Effector memory CD4-positive, alpha-beta T cell (primary cell): ENCODE measurements around the gene AQR.

Experiments
- DNase-seq, 3 donors: peaks; one replicate each; pipeline ENCODE4 v3.0.0-alpha.2; 2020
- H3K27ac ChIP-seq: 2 replicates; pipeline ENCODE4 v1.7.0; 2013; ENCODE audit warnings: mild to moderate bottlenecking, low read length, moderate library complexity; ENCODE audit not compliant: insufficient read depth, poor library complexity, severe bottlenecking
- H3K27me3 ChIP-seq: replicated peaks from 2 replicates; pipeline ENCODE4 v1.7.0; 2013; ENCODE audit warnings: mild to moderate bottlenecking, low read length; ENCODE audit not compliant: insufficient read depth, control insufficient read depth, poor library complexity, severe bottlenecking
- H3K36me3 ChIP-seq: 2 replicates; pipeline ENCODE4 v1.7.0; 2013; ENCODE audit warnings: mild to moderate bottlenecking, low read length, moderate library complexity; ENCODE audit not compliant: control insufficient read depth, insufficient read depth
- H3K4me1 ChIP-seq: 2 replicates; pipeline ENCODE4 v1.7.0; 2013; ENCODE audit warnings: low read length, mild to moderate bottlenecking; ENCODE audit not compliant: control insufficient read depth, insufficient read depth, poor library complexity, severe bottlenecking
- H3K4me3 ChIP-seq: 2 replicates; pipeline ENCODE4 v1.7.0; 2013; ENCODE audit warnings: low read length, low read depth, mild to moderate bottlenecking; ENCODE audit not compliant: insufficient read depth, poor library complexity, severe bottlenecking
- H3K9me3 ChIP-seq: 2 replicates; pipeline ENCODE4 v1.7.0; 2013; ENCODE audit warnings: mild to moderate bottlenecking, low read length, moderate library complexity; ENCODE audit not compliant: control insufficient read depth

AQR gene

GRCh38 chr15:34892963-34893591 is 76.5 kb downstream of the AQR start:
- Histone ChIP-seq H3K4me1 (no peaks in the 10 kb centered on the region), H3K36me3 (peaks cover 45% of the 10 kb centered on the region), H3K27ac (no peak overlapping the region), H3K27me3 (no peaks in the 10 kb centered on the region), H3K4me3 (no peak overlapping the region), H3K9me3 (peaks cover 9% of the 10 kb centered on the region)
- DNase-seq: no peak

GRCh38 chr15:34890424-34890823 is 79.1 kb downstream of the AQR start:
- H3K27me3 ChIP-seq: no peaks in the 10 kb centered on the region
- DNase-seq: no peak
- no peak overlapping the region for H3K27ac ChIP-seq
- no peak overlapping the region for H3K4me3 ChIP-seq
- H3K9me3 ChIP-seq: peaks cover 9% of the 10 kb centered on the region
- no peaks in the 10 kb centered on the region for H3K4me1 ChIP-seq
- H3K36me3 ChIP-seq: peaks cover 34% of the 10 kb centered on the region

- H3K4me3 ChIP-seq: no peak overlapping the region
- no peak for DNase-seq
- H3K27ac ChIP-seq: no peak overlapping the region
- H3K36me3 ChIP-seq: peaks cover 40% of the 10 kb centered on the region
- H3K9me3 ChIP-seq: peaks cover 9% of the 10 kb centered on the region
- H3K27me3 ChIP-seq: no peaks in the 10 kb centered on the region
- H3K4me1 ChIP-seq: no peaks in the 10 kb centered on the region
These were observed 80.1 kb downstream of the AQR start for GRCh38 chr15:34889476-34889875.

GRCh38 chr15:34886134-34886533 is 83.4 kb downstream of the AQR start:
- Histone ChIP-seq H3K27me3 (no peaks in the 10 kb centered on the region), H3K36me3 (peaks cover 33% of the 10 kb centered on the region), H3K9me3 (no peaks in the 10 kb centered on the region), H3K4me1 (no peaks in the 10 kb centered on the region), H3K4me3 (no peak overlapping the region), H3K27ac (no peak overlapping the region)
- DNase-seq: no peak

- DNase-seq: no peak
- Histone ChIP-seq H3K4me1 (no peaks in the 10 kb centered on the region), H3K36me3 (peaks cover 36% of the 10 kb centered on the region)
These were observed 85.9 kb downstream of the AQR start for GRCh38 chr15:34883633-34884032.

GRCh38 chr15:34883042-34883441 is 86.5 kb downstream of the AQR start:
- H3K36me3 ChIP-seq: peaks cover 36% of the 10 kb centered on the region
- no peak for DNase-seq
- H3K4me1 ChIP-seq: no peaks in the 10 kb centered on the region
- H3K4me3 ChIP-seq: no peak overlapping the region
- no peak overlapping the region for H3K27ac ChIP-seq
- H3K9me3 ChIP-seq: no peaks in the 10 kb centered on the region
- no peaks in the 10 kb centered on the region for H3K27me3 ChIP-seq

More at GRCh38 chr15:34883633-34884032, 85.9 kb downstream of the AQR start:
- Histone ChIP-seq H3K9me3 (no peaks in the 10 kb centered on the region), H3K27me3 (no peaks in the 10 kb centered on the region), H3K4me3 (no peak overlapping the region), H3K27ac (no peak overlapping the region)

- no peaks in the 10 kb centered on the region for H3K27me3 ChIP-seq
- no peaks in the 10 kb centered on the region for H3K4me1 ChIP-seq
- DNase-seq: no peak
- H3K27ac ChIP-seq: no peak overlapping the region
- H3K36me3 ChIP-seq: peaks cover 46% of the 10 kb centered on the region
- no peaks in the 10 kb centered on the region for H3K9me3 ChIP-seq
- H3K4me3 ChIP-seq: no peak overlapping the region
These were observed 90.4 kb downstream of the AQR start for GRCh38 chr15:34879107-34879506.

- no peak for DNase-seq
- Histone ChIP-seq H3K4me3 (no peak overlapping the region), H3K27ac (no peak overlapping the region), H3K9me3 (no peaks in the 10 kb centered on the region), H3K36me3 (peaks cover 51% of the 10 kb centered on the region), H3K27me3 (no peaks in the 10 kb centered on the region), H3K4me1 (no peaks in the 10 kb centered on the region)
These were observed 92.9 kb downstream of the AQR start for GRCh38 chr15:34876640-34877039.

GRCh38 chr15:34869110-34869509 is 100.4 kb downstream of the AQR start:
- no peak for DNase-seq
- Histone ChIP-seq H3K27me3 (no peaks in the 10 kb centered on the region), H3K36me3 (peaks cover 46% of the 10 kb centered on the region), H3K4me1 (no peaks in the 10 kb centered on the region), H3K9me3 (no peaks in the 10 kb centered on the region), H3K4me3 (no peak overlapping the region), H3K27ac (no peak overlapping the region)

- H3K4me3 ChIP-seq: no peak overlapping the region
- H3K4me1 ChIP-seq: no peaks in the 10 kb centered on the region
- H3K27ac ChIP-seq: no peak overlapping the region
- H3K27me3 ChIP-seq: no peaks in the 10 kb centered on the region
- DNase-seq: no peak
- H3K9me3 ChIP-seq: no peaks in the 10 kb centered on the region
- peaks cover 53% of the 10 kb centered on the region for H3K36me3 ChIP-seq
These were observed 104.0 kb downstream of the AQR start for GRCh38 chr15:34865531-34865930.
